HG03066 (cell line): ENCODE measurements around the gene DLEU7.

ENCODE experiments used
- ATAC-seq: cut with Tn5 transposase; IDR thresholded peaks from one replicate; pipeline ENCODE4 v1.9.1; 2021; ENCODE audit warnings: low read depth; ENCODE audit not compliant: unreplicated experiment

Gene DLEU7

DNA sequence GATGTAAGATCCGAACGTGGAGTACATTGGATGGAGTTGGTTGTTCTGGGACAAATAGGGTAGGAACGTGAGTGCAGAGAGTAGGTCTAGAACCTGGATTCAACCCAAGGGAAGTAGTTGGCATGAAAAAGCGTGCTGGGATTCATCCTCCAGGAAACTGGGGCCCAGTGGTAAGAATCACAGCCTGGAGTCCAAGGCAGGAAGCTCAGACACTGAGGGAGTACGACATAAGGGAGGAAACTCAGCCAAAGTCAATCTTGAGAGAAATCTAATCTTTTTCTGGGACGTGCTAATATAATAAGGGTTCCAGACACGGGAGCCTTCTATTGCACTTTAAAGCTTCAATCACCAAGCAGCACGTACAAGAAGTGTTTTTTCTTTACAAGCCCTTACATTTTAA lies 46.4 kb downstream of the DLEU7 start:
- no peak for ATAC-seq

DNA sequence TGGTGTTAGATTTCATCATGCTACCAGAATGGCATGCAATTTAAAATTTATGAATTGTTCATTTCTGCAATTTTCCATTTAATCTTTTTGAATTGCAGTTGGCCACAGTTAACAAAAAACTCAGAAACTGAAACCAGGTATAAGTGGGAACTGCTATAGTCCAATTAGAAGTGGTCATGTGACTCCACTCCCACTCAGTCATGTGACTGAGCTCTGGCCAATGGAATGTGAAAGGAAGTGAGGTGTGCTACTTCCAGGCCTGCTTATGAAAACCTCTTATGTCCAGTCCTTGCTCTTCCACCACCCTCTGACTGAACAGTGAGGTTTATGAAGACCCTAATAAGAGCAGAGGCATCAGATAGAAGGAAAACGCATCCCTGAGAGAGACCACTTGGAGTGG lies 47.0 kb downstream of the DLEU7 start:
- ATAC-seq, result no peak

DNA sequence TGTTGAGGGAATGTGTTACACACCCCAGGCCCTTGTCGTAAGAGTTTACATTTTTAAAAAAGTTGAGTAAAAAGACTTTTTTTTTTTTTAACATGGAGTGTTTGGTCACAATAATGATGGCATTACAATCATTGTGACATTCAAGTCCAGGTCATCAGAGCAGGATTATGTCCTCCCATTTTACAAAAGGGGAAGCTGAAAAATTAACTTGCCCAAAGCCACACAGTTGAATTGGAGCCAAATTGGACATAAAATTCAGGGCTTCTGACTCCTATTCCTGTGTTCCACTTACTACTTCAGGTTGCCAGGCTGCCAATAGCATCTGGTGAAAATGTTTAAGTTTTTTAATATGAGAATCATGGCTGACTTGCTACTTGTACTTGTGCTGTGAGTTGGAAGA lies 49.3 kb downstream of the DLEU7 start:
- no peak for ATAC-seq

DNA sequence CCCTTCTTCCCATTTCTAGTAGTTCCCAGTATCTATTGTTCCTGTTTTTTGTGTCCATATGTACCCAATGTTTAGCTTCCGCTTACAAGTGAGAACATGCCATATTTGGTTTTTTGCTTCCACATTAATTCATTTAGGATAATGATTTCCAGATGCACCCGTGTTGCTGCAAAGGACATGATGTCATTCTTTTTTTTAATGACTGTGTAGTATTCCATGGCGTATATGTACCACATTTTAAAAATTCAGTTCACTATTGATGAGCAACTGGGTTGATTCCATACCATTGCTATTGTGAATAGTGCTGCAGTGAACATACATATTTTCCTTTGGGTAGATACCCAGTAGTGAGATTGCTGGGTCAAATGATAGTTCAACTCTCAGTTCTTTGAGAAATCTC lies 50.5 kb downstream of the DLEU7 start:
- no peak for ATAC-seq

DNA sequence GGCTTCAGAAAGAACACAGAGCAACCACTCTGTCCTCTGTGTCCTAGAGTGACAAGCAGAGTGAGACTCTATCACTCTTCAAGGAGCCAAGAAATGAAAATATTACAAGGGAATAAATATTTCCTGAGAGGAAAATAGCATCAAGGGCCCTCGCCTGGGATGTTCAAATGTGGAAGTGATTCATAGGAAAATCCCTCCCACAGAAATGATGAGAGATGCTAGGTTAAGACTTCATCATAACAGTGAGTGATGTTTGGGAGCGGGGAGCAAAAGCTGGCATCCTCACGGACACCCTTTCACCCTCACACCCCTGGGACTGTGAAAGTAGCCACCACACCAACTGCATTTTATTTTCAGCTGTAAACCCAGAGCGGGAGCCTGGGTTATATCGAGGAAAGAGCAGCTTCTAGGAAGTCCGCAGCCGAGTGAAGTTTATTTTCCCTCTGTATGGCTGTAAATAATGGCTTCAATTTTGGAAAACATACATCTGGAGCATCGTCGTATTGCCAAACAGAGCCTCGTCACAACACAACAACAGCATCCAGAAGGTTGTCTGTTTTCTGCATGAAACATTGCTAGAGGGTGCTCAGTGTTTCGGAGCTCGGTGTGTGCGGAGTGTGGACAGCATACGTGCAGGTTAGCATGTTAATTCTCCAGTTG lies 54.8 kb downstream of the DLEU7 start:
- no peak for ATAC-seq

DNA sequence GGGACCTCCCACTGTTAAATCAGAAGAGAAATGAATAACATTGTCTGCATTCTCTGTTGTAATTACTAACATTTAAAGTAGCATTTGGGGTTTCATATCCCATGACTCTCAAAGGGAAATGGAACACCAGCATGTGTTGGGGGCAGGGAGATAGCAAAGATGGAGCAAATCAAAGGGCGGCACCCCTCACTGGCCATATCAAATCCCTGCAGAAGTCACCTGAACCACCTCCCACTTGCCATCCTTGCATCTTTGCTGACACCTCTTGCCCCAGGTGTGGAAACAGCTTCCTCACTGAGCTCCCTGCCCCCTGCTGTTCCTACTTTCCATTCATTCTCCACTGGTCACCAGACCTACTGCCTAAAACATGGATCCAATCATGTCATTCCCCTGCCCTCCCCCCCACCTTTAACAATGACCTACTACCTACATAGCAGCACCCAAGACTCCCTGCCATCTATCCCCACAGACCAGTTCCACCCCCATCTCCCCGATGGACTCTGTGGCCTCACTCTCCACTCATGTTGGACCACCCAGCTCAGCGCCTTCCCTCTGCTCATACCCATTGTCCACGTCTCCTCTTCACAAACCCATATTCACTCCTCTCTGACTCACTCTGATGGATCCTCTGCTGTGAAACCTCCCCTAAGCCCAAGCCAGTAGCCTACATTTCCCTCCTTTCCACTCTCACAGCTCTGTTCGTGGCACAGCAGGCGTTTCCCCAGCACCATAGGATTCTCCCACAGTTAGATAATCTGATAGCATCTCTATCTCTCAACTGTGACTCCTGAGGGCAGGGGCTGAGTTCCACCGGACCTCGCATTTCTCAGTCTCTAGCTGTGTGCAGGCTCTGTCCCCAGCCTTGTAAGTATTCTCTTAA lies 55.9 kb downstream of the DLEU7 start:
- no peak for ATAC-seq

DNA sequence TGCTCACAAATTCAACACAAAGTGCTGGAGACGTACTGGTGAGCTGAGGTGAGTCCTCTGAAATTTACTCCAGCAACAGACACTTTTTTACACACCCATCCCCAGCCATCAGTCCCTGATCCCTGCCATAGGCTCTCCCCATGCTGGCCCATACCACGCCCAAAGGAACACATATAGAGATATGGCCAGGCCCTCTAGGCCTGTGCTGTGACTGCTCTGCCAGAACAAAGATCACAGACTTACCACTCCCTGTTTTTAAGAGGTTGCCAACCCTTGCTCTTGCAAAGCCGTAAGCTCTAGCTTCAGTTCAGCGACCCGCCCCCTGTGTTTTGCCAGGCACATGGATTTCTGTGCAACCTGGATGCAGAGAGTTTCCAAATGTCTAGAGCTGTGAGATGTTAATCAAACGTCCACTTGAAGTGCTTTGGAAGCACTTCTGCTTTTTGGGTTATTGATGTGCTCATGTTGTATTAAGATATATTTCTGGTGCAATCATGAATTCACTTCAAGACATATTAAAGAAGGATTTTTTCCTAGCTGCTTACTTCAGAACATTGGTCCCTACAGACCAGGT lies 59.7 kb downstream of the DLEU7 start:
- ATAC-seq, result no peak

DNA sequence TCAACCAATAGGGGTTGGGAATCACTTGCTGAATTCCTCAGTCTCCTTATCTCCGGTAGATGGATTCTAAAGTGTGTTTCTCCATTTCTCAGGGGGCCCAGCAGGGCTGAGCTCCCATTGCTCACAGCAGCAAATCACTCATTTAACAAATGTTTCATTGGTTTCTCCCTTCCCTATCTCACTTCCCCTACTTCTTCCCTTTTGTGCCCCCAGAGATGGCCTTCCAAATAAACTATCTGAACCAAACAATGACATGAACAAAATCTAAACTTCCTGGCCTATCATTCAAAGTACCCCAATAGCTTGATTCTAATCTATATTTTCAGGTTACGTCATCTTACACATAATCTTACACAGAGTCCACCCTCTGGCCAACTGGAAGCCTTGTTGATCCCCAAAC lies 60.4 kb downstream of the DLEU7 start:
- no peak for ATAC-seq

DNA sequence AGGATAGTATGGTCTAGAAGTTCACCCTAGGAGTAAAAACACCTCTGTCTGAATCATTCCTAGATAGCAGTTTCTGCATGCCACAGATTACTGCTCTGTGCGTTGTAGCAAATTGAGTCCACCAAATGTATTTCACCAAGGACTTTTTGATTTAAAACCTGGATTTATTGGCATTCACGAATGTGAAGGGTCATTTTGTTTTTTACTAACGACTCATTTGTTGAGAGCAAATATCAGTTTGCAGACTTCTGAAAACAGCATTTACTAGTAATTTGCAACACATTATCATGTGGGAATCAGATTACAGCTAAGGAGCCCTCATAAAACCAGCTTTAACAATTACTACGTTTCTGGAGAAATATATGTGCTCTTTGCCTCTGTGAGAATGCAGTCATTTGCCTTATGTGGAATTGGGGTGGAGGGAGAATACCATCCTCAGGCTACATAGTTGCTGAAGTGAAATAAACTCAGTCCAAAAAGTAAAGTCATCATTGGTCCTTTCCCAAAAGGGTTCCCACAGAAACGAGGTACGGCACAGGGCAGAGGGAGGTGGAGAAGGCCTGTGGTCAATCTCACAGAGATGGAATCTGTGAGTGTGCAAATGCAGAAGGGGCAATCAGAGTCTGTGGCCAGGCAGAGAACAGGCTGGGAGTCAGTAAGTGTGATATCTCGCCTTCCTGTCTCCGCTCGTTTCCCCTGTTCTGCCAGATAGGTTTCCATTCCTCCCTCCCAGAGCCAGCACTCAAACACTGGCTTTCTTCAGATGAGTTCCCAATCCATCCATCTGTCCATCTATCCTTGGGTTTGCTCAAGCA lies 63.1 kb downstream of the DLEU7 start:
- no peak for ATAC-seq

DNA sequence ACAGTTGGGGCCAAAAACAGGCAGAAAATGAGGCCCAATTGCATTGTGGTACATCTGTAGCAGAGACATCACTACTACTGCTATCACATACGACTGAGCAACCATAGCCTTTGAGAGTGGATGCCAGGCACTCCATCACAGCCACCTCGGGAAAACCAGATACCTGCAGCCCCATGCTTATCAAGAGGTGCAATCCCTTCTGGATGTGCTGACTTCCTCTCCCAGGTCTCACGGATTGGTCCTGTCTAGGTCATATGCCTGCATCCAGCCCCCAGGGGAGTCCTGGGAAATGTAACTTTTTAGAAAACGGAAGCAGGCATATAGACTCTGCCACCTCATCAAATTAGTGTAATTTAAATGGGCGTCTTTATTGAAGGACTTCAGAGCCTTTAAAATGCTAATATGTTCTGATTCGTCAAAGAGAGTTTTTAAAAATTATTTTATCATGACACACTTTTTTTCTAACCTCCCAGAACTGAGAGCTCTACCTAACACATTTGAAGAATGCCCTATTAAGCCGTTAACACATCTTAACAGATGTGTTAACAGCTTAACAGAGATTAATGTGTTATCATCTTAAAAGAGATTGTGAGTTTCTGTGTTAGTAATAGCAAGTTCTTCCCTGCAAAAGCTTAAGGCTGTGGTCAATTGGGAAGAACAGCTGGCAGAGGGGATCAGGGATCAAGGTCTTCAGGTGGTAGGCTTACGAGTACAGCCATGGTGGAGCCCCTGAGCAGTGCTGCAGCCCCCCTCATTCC lies 63.9 kb downstream of the DLEU7 start:
- no peak for ATAC-seq
